Measurements from ENCODE around the gene ZDHHC14. TPM values are rescaled to one million over a fixed set of nuclear protein-coding genes. Genes with fewer than 3 reads are reported as not detected.

The ZDHHC14 gene
- total and polyA plus RNA-seq, 2 of the 8 experiments (the other 6 are each of a cell fraction or from before 2014, with no cell fraction given), result 2.9 to 5.3 TPM

GRCh38 chr6:157660414-157660813 is 279.4 kb downstream of the ZDHHC14 start:
- Histone ChIP-seq H3K79me2 (ENCODE audit: control insufficient read depth in 1 of 2, insufficient read depth in 2 of 2, low read length in 2 of 2) (no peaks in the 10 kb centered on the region), H3K79me1 (ENCODE audit: low read depth, low read length) (no peaks in the 10 kb centered on the region), H3K27ac (ENCODE audit: low read depth, low read length) (no peak overlapping the region), H2AFZ (ENCODE audit: low read length) (no peak overlapping the region), H2AK5ac (ENCODE audit: low read depth, low read length) (no peak overlapping the region), H3K4ac (replicated peaks; ENCODE audit: insufficient read length, low read depth, low read length) (no peak overlapping the region), H2BK20ac (ENCODE audit: low read length) (no peak overlapping the region), H4K5ac (ENCODE audit: insufficient read length, low read depth, low read length) (no peak overlapping the region), H3K23ac (ENCODE audit: insufficient read length) (no peak overlapping the region), H2BK12ac (ENCODE audit: low read depth, low read length) (no peak overlapping the region), H3K4me2 (ENCODE audit: insufficient read depth in 1 of 2, low read depth in 2 of 2, low read length in 2 of 2) (no peak overlapping the region), H3K27me3 (replicated peaks in 1 of 4; ENCODE audit: control insufficient read depth in 3 of 4, extremely low read depth in 1 of 4, insufficient read depth in 3 of 4, low read length in 3 of 4) (no peaks in the 10 kb centered on the region), H2BK15ac (ENCODE audit: low read length) (no peak overlapping the region), H3K56ac (replicated peaks; ENCODE audit: insufficient read length, low read depth, low read length) (no peak overlapping the region), H3K9ac (replicated peaks in 1 of 4; ENCODE audit: extremely low read depth in 1 of 4, low read depth in 3 of 4, low read length in 3 of 4) (no peak overlapping the region), H3K14ac (ENCODE audit: insufficient read length) (no peak overlapping the region), H3K4me1 (replicated peaks in 1 of 4; ENCODE audit: control insufficient read depth in 3 of 4, insufficient read depth in 4 of 4, low read length in 3 of 4) (peaks cover 0 to 3% (median 0%) of the 10 kb centered on the region in 4 experiments; a peak in 1 of 7 replicates), H3K23me2 (ENCODE audit: low read depth, low read length) (no peaks in the 10 kb centered on the region), H3K9me3 (ENCODE audit: insufficient read depth in 2 of 2, low read depth in 1 of 2, low read length in 1 of 2) (no peaks in the 10 kb centered on the region), H3K18ac (ENCODE audit: extremely low read depth, low read length) (no peak overlapping the region), H3K4me3 (ENCODE audit: extremely low read depth in 1 of 4, insufficient read depth in 2 of 4, low read depth in 3 of 4, low read length in 4 of 4) (no peak overlapping the region), H4K91ac (replicated peaks; ENCODE audit: insufficient read length, low read length) (no peak overlapping the region), H2BK120ac (replicated peaks; ENCODE audit: low read depth, low read length) (no peak overlapping the region), H2BK5ac (ENCODE audit: low read depth, low read length) (no peak overlapping the region), H4K20me1 (replicated peaks in 1 of 2; ENCODE audit: control insufficient read depth in 1 of 2, insufficient read depth in 2 of 2, low read length in 2 of 2) (no peaks in the 10 kb centered on the region), H3K36me3 (ENCODE audit: control insufficient read depth in 2 of 4, insufficient read depth in 4 of 4, low read length in 3 of 4) (no peaks in the 10 kb centered on the region), H4K8ac (ENCODE audit: extremely low read depth, insufficient read depth, low read length) (no peak overlapping the region)
- TF ChIP-seq GTF2F1 (IDR thresholded peaks at IDR 0.05; ENCODE audit: borderline replicate concordance, low read depth, low read length) (no peak), RXRA (IDR thresholded peaks at IDR 0.05; ENCODE audit: insufficient read depth, low read depth, low read length) (no peak), KDM4A (IDR thresholded peaks at IDR 0.05; ENCODE audit: low read depth, low read length, severe bottlenecking) (no peak), SRF (IDR thresholded peaks at IDR 0.05; ENCODE audit: low read depth, low read length) (no peak), JUND (IDR thresholded peaks at IDR 0.05; ENCODE audit: low read length) (no peak), BRCA1 (IDR thresholded peaks at IDR 0.05; ENCODE audit: low read depth, low read length) (no peak), RFX5 (IDR thresholded peaks at IDR 0.05; ENCODE audit: borderline replicate concordance, low read depth, low read length) (no peak), GABPA (IDR thresholded peaks at IDR 0.05; ENCODE audit: borderline replicate concordance, insufficient read depth, low read length) (no peak)
- 94% methylated on average over 5 of the region's 5 CpGs; no CpG with 5 or more reads in 1 of the 2 experiments for WGBS, 2 experiments (ENCODE audit: extremely low coverage in 1 of 2, insufficient coverage in 1 of 2, insufficient read length in 1 of 2, insufficient replicate concordance in 2 of 2, low coverage in 1 of 2, low lambda C conversion rate in 2 of 2, missing lambda C conversion rate in 1 of 2)
- FAIRE-seq (no peak), DNase-seq (ENCODE audit: low read depth in 1 of 2, low spot score in 2 of 2) (no peak)
- ChIA-PET POLR2A (ENCODE audit: partially characterized antibody) (no interaction called here), CTCF (ENCODE audit: partially characterized antibody) (interaction anchor here (1.2 to 2.7 kb wide), 5 partner anchors 9 to 337 kb away, joined by 3 to 10 read pairs (median 3); partner anchors contain the start of gene TMEM242)
